A549 treated with AZD9567 at 1 μM for 4 hours (cell line): ENCODE data around the gene PLAC1. TPM values are rescaled to one million over a fixed set of nuclear protein-coding genes. Genes with fewer than 3 reads are reported as not detected.

Experiments used
- total RNA-seq: library from RNA; stranded (reverse); fragments of 200-300 nt; extraction: Qiagen RNA extraction; gene quantifications from 5 replicates; pipeline ENCODE4 v1.2.3, GENCODE V29; 2022; ENCODE audit not compliant: insufficient read depth

The PLAC1 gene, protein sequence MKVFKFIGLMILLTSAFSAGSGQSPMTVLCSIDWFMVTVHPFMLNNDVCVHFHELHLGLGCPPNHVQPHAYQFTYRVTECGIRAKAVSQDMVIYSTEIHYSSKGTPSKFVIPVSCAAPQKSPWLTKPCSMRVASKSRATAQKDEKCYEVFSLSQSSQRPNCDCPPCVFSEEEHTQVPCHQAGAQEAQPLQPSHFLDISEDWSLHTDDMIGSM
- 0.55 to 0.85 TPM (median 0.66 TPM) in 4 of 5 replicates, not detected in the other for total RNA-seq

DNA sequence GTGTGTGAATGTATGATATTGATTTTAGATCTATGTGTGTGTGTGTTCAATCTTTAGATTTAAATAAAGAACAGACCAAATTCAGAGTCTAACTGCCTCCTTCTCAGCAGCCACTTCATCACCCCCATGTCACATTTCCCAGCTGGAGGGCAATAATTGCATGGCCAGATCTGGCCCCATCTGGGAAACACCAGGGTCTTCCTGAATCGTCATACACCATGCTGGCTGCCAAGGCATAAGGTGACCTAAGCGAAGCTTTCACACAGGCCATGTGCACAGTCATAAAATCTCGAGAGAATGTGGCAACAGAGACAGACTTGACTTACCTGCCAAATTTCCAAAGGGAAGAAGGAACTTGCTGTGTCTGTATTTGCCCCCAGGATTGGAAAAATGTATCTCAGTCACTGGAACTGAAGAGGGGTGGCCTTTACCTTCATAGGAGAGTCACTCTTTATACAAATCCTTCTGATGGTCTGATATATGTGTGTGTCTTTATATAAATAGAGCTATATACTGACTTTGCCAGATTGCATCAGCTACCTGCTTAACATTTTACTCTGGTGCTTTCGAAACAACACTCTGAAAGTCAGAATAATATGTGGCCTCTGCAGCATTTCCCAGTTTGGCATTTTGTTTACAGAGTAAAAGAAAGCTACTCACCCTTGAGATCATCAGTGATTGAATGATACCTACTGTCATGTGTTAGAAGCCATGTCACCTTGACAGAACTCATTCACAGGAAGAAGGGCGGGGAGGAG, at the start of gene PLAC1:
TSS of gene PLAC1 (minus strand) at position 470 of the 758 bp plus-strand sequence. CDS start 91,789 bp downstream, outside the sequence.

Other genes starting within 250 kb of the PLAC1 start
- 102 to 135 TPM (median 105 TPM) in 5 replicates for gene HPRT1, start 198.3 kb downstream of the PLAC1 start, total RNA-seq
- gene PABIR2, start 138.7 kb upstream of the PLAC1 start, total RNA-seq: 23.5 to 29.9 TPM (median 28.7 TPM) in 5 replicates